DOHH2 (cell line): ENCODE measurements around the gene UFSP1.

Source experiments
- CTCF ChIP-seq: fragments of 200-600 bp; sonication (generic); IDR thresholded peaks from one replicate; pipeline ENCODE4 v1.5.1; 2014; ENCODE audit warnings: antibody characterized with exemption, mild to moderate bottlenecking, low read depth, low read length; ENCODE audit not compliant: poor library complexity, severe bottlenecking
- EZH2phosphoT487 ChIP-seq: fragments of 200-600 bp; sonication (generic); IDR thresholded peaks from 2 replicates; pipeline ENCODE4 v1.6.1; 2017; ENCODE audit warnings: borderline replicate concordance, mild to moderate bottlenecking, antibody characterized with exemption, low read length, moderate library complexity, mixed read lengths

- TF ChIP-seq CTCF = no peak
- TF ChIP-seq EZH2phosphoT487 = no peak
Measured at GRCh38 chr7:100887516-100888290, 1.8 kb downstream of the UFSP1 start.
